ENCODE results near the gene SNX9. TPM values are rescaled to one million over a fixed set of nuclear protein-coding genes. Genes with fewer than 3 reads are reported as not detected.

SNX9 gene
- total RNA-seq, 2 donors from 2014 or later, result 87.2 to 90.8 TPM

DNA sequence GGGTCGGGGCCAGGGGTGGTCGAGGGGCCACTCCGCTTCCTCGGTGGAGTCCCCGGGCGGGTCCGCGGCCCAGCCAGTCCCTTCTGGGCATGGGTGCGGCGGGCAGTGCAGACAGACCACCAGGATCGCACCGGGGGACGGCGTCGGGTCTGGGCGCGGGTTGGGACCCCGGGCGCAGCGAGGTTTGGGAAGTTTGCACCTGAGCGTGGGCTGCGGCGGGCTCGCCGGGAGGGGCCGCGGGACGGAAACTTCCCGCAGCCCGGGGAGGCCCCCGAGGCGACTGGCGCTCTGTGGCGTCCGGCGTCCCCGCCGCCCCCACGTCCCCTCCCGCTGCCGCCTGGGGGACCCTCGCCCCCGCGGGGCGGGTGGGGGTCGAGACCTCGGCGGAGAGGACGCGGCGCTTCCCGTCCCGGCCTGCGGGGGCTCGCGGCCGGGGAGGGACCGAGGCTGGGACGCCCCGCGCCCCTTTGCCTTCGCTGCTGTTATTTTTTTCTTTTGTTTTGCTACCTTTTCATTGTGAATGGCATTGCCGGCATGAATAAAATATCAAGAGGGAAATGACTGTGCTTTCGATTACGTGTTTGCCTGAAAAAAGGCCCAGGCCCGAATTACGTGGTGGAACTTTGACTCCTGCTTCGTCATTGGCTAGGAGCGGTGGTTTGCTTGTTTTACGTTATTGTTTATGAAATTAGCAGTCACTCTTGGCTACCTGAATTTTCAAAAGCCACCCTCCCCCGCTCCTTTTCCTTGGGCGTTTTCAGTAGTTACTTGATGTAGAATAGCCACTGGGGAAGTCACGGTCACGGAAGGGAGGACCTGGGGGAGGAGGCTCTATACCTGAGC is 703 bp downstream of the SNX9 start:
- no peaks in the 10 kb centered on the region for H3K9me3 ChIP-seq
- ATAC-seq (ENCODE audit: insufficient number of reproducible peaks, low FRiP score, low read depth) (peak; percentile 49), DNase-seq (ENCODE audit: low spot score) (no peak)
- H3K36me3 ChIP-seq, result no peaks in the 10 kb centered on the region
- peak overlapping the region; percentile 98 for H3K4me3 ChIP-seq
- TF ChIP-seq, protein P1, sequence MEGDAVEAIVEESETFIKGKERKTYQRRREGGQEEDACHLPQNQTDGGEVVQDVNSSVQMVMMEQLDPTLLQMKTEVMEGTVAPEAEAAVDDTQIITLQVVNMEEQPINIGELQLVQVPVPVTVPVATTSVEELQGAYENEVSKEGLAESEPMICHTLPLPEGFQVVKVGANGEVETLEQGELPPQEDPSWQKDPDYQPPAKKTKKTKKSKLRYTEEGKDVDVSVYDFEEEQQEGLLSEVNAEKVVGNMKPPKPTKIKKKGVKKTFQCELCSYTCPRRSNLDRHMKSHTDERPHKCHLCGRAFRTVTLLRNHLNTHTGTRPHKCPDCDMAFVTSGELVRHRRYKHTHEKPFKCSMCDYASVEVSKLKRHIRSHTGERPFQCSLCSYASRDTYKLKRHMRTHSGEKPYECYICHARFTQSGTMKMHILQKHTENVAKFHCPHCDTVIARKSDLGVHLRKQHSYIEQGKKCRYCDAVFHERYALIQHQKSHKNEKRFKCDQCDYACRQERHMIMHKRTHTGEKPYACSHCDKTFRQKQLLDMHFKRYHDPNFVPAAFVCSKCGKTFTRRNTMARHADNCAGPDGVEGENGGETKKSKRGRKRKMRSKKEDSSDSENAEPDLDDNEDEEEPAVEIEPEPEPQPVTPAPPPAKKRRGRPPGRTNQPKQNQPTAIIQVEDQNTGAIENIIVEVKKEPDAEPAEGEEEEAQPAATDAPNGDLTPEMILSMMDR (IDR thresholded peaks at IDR 0.05), result no peak
- H3K4me1 ChIP-seq (ENCODE audit: control insufficient read depth in 1 of 2, low read depth in 2 of 2), result peaks cover 8 to 28% of the 10 kb centered on the region in 2 donors
- peak overlapping the region; percentile 95 to 98 for H3K27ac ChIP-seq
- H3K27me3 ChIP-seq (replicated peaks; ENCODE audit: insufficient read depth), result no peaks in the 10 kb centered on the region

- Histone ChIP-seq H3K27me3 (replicated peaks; ENCODE audit: insufficient read depth) (no peaks in the 10 kb centered on the region), H3K9me3 (no peaks in the 10 kb centered on the region), H3K36me3 (no peaks in the 10 kb centered on the region), H3K4me1 (ENCODE audit: control insufficient read depth in 1 of 2, low read depth in 2 of 2) (peaks cover 11 to 39% of the 10 kb centered on the region in 2 donors), H3K4me3 (peak overlapping the region; percentile 98), H3K27ac (peak overlapping the region in 1 of 2 donors; percentile 98)
- TF ChIP-seq, protein P1 (IDR thresholded peaks at IDR 0.05), result no peak
- DNase-seq (ENCODE audit: low spot score), result no peak
- ATAC-seq (ENCODE audit: insufficient number of reproducible peaks, low FRiP score, low read depth), result no peak
Measured at GRCh38 chr6:157825243-157825904, 2.3 kb downstream of the SNX9 start.

DNA sequence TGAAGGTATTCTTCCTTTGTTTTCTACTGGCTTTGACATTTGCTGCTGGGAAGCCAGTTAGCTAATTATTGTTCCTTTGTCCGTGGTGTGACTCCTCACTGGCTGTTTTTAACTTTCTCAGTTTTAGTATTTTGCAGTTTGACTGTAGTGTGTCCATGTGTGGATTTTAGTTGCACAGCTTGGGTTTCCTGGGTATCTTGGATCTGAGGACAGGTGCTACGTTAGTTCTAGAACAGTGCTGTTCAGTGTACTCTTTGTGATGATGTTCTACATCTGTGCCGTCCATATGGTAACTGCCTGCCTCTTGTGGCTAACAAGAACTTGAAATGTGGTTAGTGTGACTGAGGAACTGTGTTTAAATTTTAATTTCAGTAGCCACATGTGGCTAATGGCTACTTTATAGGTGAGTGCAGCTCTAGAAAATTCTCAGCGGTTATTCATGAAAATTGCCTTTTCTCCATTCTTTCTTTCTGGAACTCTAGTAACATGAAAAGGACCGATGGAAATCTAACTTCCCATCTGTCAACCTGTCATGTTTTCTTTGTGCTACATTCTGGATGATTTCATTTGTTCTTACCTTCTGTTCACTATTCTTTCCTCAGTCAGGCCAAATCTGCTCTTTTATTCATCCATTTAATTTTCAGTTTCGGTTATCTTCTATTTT is 7.4 kb downstream of the SNX9 start:
- H3K4me1 ChIP-seq (ENCODE audit: control insufficient read depth in 1 of 2, low read depth in 2 of 2), result peaks cover 23 to 58% of the 10 kb centered on the region in 2 donors

DNA sequence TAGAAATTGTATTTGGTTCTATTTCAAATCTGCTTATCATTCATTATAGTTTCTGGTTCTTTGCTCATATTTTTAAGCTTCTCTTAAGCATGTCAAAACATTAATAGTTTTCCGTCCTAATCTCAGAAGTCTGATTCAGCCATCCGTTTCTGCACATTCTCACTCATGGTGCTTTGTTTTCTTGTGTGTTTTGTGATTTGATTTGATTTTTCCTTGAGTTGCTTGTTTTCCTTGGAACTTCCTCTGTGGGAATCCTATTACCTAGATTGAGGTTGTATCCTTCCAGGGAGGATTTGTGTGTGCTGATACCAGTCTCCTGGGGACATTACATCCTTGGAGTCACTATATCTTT is 7.9 kb downstream of the SNX9 start:
- no peak overlapping the region for H3K27ac ChIP-seq
- H3K4me3 ChIP-seq, result no peak overlapping the region
- no peaks in the 10 kb centered on the region for H3K36me3 ChIP-seq
- TF ChIP-seq, protein P1 (IDR thresholded peaks at IDR 0.05), result no peak
- ATAC-seq (ENCODE audit: insufficient number of reproducible peaks, low FRiP score, low read depth), result no peak
- peaks cover 23 to 55% of the 10 kb centered on the region in 2 donors for H3K4me1 ChIP-seq (ENCODE audit: control insufficient read depth in 1 of 2, low read depth in 2 of 2)
- DNase-seq (ENCODE audit: low spot score), result no peak
- no peaks in the 10 kb centered on the region for H3K9me3 ChIP-seq
- no peaks in the 10 kb centered on the region for H3K27me3 ChIP-seq (replicated peaks; ENCODE audit: insufficient read depth)

More for the DNA sequence above, 7.4 kb downstream of the SNX9 start:
- no peak overlapping the region for H3K4me3 ChIP-seq
- DNase-seq (ENCODE audit: low spot score) (no peak), ATAC-seq (ENCODE audit: insufficient number of reproducible peaks, low FRiP score, low read depth) (no peak)
- no peak overlapping the region for H3K27ac ChIP-seq
- no peaks in the 10 kb centered on the region for H3K27me3 ChIP-seq (replicated peaks; ENCODE audit: insufficient read depth)
- H3K9me3 ChIP-seq, result no peaks in the 10 kb centered on the region
- TF ChIP-seq, protein P1 (IDR thresholded peaks at IDR 0.05), result no peak
- no peaks in the 10 kb centered on the region for H3K36me3 ChIP-seq
